HEK293 (cell line): ENCODE data around the gene SLC6A4.

ENCODE experiments used
- CTCF ChIP-seq: fragments of 450-650 bp; formaldehyde crosslinking; IDR thresholded peaks from 2 replicates; pipeline ENCODE4 v1.5.1; 2016; ENCODE audit warnings: missing biosample characterization, missing genetic modification characterization
- ZNF18 ChIP-seq: fragments of 450-650 bp; formaldehyde crosslinking; IDR thresholded peaks from 2 replicates; pipeline ENCODE4 v1.5.1; 2016; ENCODE audit warnings: missing biosample characterization, missing genetic modification characterization
- ZNF274 ChIP-seq, 2 experiments: fragments of 200-500 bp in 1 of 2; fragments of 450-650 bp in 1 of 2; sonication (Bioruptor generic) in 1 of 2; formaldehyde crosslinking in 1 of 2; IDR thresholded peaks; 2 replicates each; pipeline versions ENCODE4 v1.5.1 to v1.6.1; 2014 to 2016; ENCODE audit warnings: borderline replicate concordance in 1 of 2, inconsistent platforms in 1 of 2, low read length in 1 of 2, missing biosample characterization in 1 of 2, missing genetic modification characterization in 1 of 2
- ZNF350 ChIP-seq: fragments of 450-650 bp; formaldehyde crosslinking; IDR thresholded peaks from 2 replicates; pipeline ENCODE4 v1.5.0; 2017; ENCODE audit warnings: missing biosample characterization, mild to moderate bottlenecking, missing genetic modification characterization
- TF ChIP-seq, protein P1 (sequence below): fragments of 450-650 bp; formaldehyde crosslinking; IDR thresholded peaks from 2 replicates; pipeline ENCODE4 v1.5.1; 2016; ENCODE audit warnings: missing biosample characterization, missing genetic modification characterization
- TF ChIP-seq, protein P2 (sequence below): fragments of 450-650 bp; formaldehyde crosslinking; IDR thresholded peaks from 2 replicates; pipeline ENCODE4 v1.5.1; 2016; ENCODE audit warnings: missing biosample characterization, missing genetic modification characterization

- no peak for TF ChIP-seq ZNF274 (IDR thresholded peaks at IDR 0.05; ENCODE audit: low read length)
- no peak for TF ChIP-seq ZNF274 (tag by site-specific recombination; IDR thresholded peaks at IDR 0.05; ENCODE audit: borderline replicate concordance)
- TF ChIP-seq CTCF (tag by site-specific recombination) = no peak
- TF ChIP-seq ZNF350 (tag by site-specific recombination) = no peak
- TF ChIP-seq, protein P1, sequence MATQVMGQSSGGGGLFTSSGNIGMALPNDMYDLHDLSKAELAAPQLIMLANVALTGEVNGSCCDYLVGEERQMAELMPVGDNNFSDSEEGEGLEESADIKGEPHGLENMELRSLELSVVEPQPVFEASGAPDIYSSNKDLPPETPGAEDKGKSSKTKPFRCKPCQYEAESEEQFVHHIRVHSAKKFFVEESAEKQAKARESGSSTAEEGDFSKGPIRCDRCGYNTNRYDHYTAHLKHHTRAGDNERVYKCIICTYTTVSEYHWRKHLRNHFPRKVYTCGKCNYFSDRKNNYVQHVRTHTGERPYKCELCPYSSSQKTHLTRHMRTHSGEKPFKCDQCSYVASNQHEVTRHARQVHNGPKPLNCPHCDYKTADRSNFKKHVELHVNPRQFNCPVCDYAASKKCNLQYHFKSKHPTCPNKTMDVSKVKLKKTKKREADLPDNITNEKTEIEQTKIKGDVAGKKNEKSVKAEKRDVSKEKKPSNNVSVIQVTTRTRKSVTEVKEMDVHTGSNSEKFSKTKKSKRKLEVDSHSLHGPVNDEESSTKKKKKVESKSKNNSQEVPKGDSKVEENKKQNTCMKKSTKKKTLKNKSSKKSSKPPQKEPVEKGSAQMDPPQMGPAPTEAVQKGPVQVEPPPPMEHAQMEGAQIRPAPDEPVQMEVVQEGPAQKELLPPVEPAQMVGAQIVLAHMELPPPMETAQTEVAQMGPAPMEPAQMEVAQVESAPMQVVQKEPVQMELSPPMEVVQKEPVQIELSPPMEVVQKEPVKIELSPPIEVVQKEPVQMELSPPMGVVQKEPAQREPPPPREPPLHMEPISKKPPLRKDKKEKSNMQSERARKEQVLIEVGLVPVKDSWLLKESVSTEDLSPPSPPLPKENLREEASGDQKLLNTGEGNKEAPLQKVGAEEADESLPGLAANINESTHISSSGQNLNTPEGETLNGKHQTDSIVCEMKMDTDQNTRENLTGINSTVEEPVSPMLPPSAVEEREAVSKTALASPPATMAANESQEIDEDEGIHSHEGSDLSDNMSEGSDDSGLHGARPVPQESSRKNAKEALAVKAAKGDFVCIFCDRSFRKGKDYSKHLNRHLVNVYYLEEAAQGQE (tag by site-specific recombination) = no peak
- TF ChIP-seq, protein P2, sequence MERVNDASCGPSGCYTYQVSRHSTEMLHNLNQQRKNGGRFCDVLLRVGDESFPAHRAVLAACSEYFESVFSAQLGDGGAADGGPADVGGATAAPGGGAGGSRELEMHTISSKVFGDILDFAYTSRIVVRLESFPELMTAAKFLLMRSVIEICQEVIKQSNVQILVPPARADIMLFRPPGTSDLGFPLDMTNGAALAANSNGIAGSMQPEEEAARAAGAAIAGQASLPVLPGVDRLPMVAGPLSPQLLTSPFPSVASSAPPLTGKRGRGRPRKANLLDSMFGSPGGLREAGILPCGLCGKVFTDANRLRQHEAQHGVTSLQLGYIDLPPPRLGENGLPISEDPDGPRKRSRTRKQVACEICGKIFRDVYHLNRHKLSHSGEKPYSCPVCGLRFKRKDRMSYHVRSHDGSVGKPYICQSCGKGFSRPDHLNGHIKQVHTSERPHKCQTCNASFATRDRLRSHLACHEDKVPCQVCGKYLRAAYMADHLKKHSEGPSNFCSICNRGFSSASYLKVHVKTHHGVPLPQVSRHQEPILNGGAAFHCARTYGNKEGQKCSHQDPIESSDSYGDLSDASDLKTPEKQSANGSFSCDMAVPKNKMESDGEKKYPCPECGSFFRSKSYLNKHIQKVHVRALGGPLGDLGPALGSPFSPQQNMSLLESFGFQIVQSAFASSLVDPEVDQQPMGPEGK (tag by site-specific recombination) = no peak
- no peak for TF ChIP-seq ZNF18
Measured at GRCh38 chr17:30241051-30241450, 5.6 kb upstream of the SLC6A4 start.
